DOHH2 (cell line): ENCODE measurements around the gene SYT11.

Experiments used
- H3F3A ChIP-seq: fragments of 200-600 bp; sonication (generic), shearing (Covaris generic); 2 replicates; pipeline ENCODE4 v1.6.0; 2016; ENCODE audit warnings: antibody characterized with exemption, mild to moderate bottlenecking; ENCODE audit not compliant: control insufficient read depth, insufficient read depth
- H3K27ac ChIP-seq: fragments of 200-600 bp; sonication (generic); 2 replicates; pipeline ENCODE4 v1.5.1; 2014; ENCODE audit warnings: low read depth, mild to moderate bottlenecking, low read length, moderate library complexity
- H3K27me3 ChIP-seq: fragments of 200-600 bp; sonication (generic); 2 replicates; pipeline ENCODE4 v1.6.1; 2014; ENCODE audit warnings: mild to moderate bottlenecking, low read length, mixed read lengths; ENCODE audit not compliant: control insufficient read depth
- H3K36me3 ChIP-seq: fragments of 200-600 bp; sonication (generic); 2 replicates; pipeline ENCODE4 v1.6.1; 2014; ENCODE audit warnings: mild to moderate bottlenecking, low read length, moderate library complexity, mixed read lengths; ENCODE audit not compliant: control insufficient read depth
- H3K4me1 ChIP-seq: fragments of 200-600 bp; sonication (generic); 2 replicates; pipeline ENCODE4 v1.6.1; 2014; ENCODE audit warnings: mild to moderate bottlenecking, low read length, mixed read lengths; ENCODE audit not compliant: control insufficient read depth
- H3K4me2 ChIP-seq: fragments of 200-600 bp; sonication (generic); 2 replicates; pipeline ENCODE4 v1.6.0; 2014; ENCODE audit warnings: mild to moderate bottlenecking, low read length, moderate library complexity
- H3K4me3 ChIP-seq: fragments of 200-600 bp; sonication (generic); 2 replicates; pipeline ENCODE4 v1.5.1; 2014; ENCODE audit warnings: mild to moderate bottlenecking, low read length, mixed read lengths
- H3K79me2 ChIP-seq: fragments of 200-600 bp; sonication (generic); 2 replicates; pipeline ENCODE4 v1.6.1; 2014; ENCODE audit warnings: mild to moderate bottlenecking, low read length, mixed read lengths; ENCODE audit not compliant: control insufficient read depth
- H3K9me2 ChIP-seq: fragments of 200-600 bp; sonication (generic); replicated peaks from 2 replicates; pipeline ENCODE4 v1.6.1; 2014; ENCODE audit warnings: mild to moderate bottlenecking, low read length, mixed read lengths; ENCODE audit not compliant: control insufficient read depth
- H3K9me3 ChIP-seq: fragments of 200-600 bp; sonication (generic); 2 replicates; pipeline ENCODE4 v1.6.1; 2014; ENCODE audit warnings: antibody characterized with exemption, low read length, mixed read lengths; ENCODE audit not compliant: control insufficient read depth, insufficient read depth
- H4K20me1 ChIP-seq: fragments of 200-600 bp; sonication (generic); 2 replicates; pipeline ENCODE4 v1.6.0; 2014; ENCODE audit warnings: low read depth, mild to moderate bottlenecking, antibody characterized with exemption, low read length, moderate library complexity; ENCODE audit not compliant: control insufficient read depth, insufficient read depth
- EZH2phosphoT487 ChIP-seq: fragments of 200-600 bp; sonication (generic); IDR thresholded peaks from 2 replicates; pipeline ENCODE4 v1.6.1; 2017; ENCODE audit warnings: borderline replicate concordance, mild to moderate bottlenecking, antibody characterized with exemption, low read length, moderate library complexity, mixed read lengths
- TF ChIP-seq, protein P1 (sequence below): fragments of 200-600 bp; sonication (generic); IDR thresholded peaks from one replicate; pipeline ENCODE4 v1.5.1; 2014; ENCODE audit warnings: antibody characterized with exemption, mild to moderate bottlenecking, low read depth, low read length; ENCODE audit not compliant: poor library complexity, severe bottlenecking

The SYT11 gene

DNA sequence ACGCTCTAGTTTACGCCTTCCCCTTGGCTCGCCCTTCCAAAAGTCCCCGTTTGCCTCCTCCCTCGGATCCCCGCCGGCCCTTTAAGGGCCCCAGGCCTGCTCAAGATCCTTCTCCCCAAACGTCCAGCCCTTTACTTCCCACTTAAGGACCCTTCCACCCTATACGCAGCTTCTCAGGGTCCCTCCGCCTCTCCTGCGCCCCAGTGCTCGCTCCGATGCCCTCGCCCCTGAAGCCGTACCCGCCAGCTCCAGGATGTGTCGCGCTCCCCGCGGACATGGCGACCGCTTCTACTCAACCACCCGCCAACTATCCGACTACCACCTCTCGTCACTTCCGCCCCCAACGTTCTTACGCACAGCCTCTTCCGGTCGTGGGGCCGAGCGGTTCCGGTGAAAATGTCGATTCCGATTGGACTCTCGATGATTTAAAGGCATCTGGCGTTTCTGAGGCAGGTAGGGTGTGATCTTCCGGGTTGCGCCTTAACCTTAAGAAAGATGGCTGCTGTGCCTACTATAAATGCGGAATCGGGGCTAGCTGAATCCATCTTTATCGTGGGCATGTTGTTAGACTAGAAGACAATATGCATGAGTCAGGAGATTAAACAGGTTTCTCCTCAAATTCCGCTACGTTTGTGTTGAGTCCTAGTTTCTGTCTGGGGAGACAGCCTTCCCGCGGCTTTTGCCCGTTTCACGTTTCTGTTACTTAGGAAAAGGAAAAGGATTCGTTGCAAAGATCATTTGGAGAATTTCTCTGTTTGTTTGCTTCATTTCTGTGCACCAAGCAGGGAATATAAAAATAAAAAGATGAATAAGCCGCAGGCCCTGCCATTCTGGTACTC lies 74.9 kb downstream of the SYT11 start, which contains the start of gene KHDC4:
KHDC4 (minus strand) TSS at position 317 of the 839 bp plus-strand sequence; CDS start at position 277, 40 bp downstream.
- Histone ChIP-seq H3K4me3 (peak within 1 kb of the TSS; percentile 83), H3K79me2 (peaks cover 53% of the 10 kb centered on the region), H3K9me2 (no peaks in the 10 kb centered on the region), H4K20me1 (peaks cover 17% of the 10 kb centered on the region), H3F3A (peaks cover 11% of the 10 kb centered on the region), H3K27ac (peak within 1 kb of the TSS; percentile 58), H3K36me3 (peaks cover 47% of the 10 kb centered on the region), H3K27me3 (no peaks in the 10 kb centered on the region), H3K9me3 (no peaks in the 10 kb centered on the region), H3K4me2 (peak within 1 kb of the TSS; percentile 83), H3K4me1 (peaks cover 49% of the 10 kb centered on the region)
- no peak for TF ChIP-seq EZH2phosphoT487
- TF ChIP-seq, protein P1, sequence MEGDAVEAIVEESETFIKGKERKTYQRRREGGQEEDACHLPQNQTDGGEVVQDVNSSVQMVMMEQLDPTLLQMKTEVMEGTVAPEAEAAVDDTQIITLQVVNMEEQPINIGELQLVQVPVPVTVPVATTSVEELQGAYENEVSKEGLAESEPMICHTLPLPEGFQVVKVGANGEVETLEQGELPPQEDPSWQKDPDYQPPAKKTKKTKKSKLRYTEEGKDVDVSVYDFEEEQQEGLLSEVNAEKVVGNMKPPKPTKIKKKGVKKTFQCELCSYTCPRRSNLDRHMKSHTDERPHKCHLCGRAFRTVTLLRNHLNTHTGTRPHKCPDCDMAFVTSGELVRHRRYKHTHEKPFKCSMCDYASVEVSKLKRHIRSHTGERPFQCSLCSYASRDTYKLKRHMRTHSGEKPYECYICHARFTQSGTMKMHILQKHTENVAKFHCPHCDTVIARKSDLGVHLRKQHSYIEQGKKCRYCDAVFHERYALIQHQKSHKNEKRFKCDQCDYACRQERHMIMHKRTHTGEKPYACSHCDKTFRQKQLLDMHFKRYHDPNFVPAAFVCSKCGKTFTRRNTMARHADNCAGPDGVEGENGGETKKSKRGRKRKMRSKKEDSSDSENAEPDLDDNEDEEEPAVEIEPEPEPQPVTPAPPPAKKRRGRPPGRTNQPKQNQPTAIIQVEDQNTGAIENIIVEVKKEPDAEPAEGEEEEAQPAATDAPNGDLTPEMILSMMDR, result peak; percentile 17
